ENCODE measurements around the gene NPIPA8.
"Not testable (repeated sequence)": the region's sequence is repeated elsewhere in the genome, so short reads cannot be mapped to it uniquely, and the experiment has no call there.

Gene NPIPA8

GRCh38 chr16:18336636-18337035 lies at the start of gene NPIPA8:
NPIPA8 (minus strand) TSS chr16:18336736; CDS start chr16:18332662, 4,074 bp downstream.
- not testable (repeated sequence) for DNase-seq

GRCh38 chr16:18385285-18385684 lies 48.7 kb upstream of the NPIPA8 start:
- DNase-seq: not testable (repeated sequence)

- not testable (repeated sequence) for DNase-seq
Observed at GRCh38 chr16:18384869-18385268, 48.3 kb upstream of the NPIPA8 start.

- DNase-seq: not testable (repeated sequence)
Observed at GRCh38 chr16:18384098-18384636, 47.6 kb upstream of the NPIPA8 start.

GRCh38 chr16:18382696-18383095 lies 46.2 kb upstream of the NPIPA8 start:
- not testable (repeated sequence) for DNase-seq

GRCh38 chr16:18347742-18348141 lies 11.2 kb upstream of the NPIPA8 start:
- DNase-seq: not testable (repeated sequence)

- not testable (repeated sequence) for DNase-seq
Observed at GRCh38 chr16:18346993-18347392, 10.5 kb upstream of the NPIPA8 start.

GRCh38 chr16:18344634-18345033 lies 8.1 kb upstream of the NPIPA8 start:
- not testable (repeated sequence) for DNase-seq

GRCh38 chr16:18341986-18342385 lies 5.5 kb upstream of the NPIPA8 start:
- not testable (repeated sequence) for DNase-seq

- not testable (repeated sequence) for DNase-seq
Observed at GRCh38 chr16:18341417-18341960, 5.0 kb upstream of the NPIPA8 start.

- DNase-seq: not testable (repeated sequence)
Observed at GRCh38 chr16:18339210-18339609, 2.7 kb upstream of the NPIPA8 start.

GRCh38 chr16:18311811-18312210 lies 24.7 kb downstream of the NPIPA8 start:
- not testable (repeated sequence) for DNase-seq

GRCh38 chr16:18309159-18309558 lies 27.4 kb downstream of the NPIPA8 start:
- DNase-seq: not testable (repeated sequence)

- DNase-seq: not testable (repeated sequence)
Observed at GRCh38 chr16:18307241-18307640, 29.3 kb downstream of the NPIPA8 start.

- DNase-seq: not testable (repeated sequence)
Observed at GRCh38 chr16:18306066-18306465, 30.5 kb downstream of the NPIPA8 start.

- DNase-seq: not testable (repeated sequence)
Observed at GRCh38 chr16:18303059-18303706, 33.4 kb downstream of the NPIPA8 start.

- not testable (repeated sequence) for DNase-seq
Observed at GRCh38 chr16:18297714-18298113, 38.8 kb downstream of the NPIPA8 start.

- not testable (repeated sequence) for DNase-seq
Observed at GRCh38 chr16:18296931-18297330, 39.6 kb downstream of the NPIPA8 start.

- not testable (repeated sequence) for DNase-seq
Observed at GRCh38 chr16:18294371-18294770, 42.2 kb downstream of the NPIPA8 start.

- not testable (repeated sequence) for DNase-seq
Observed at GRCh38 chr16:18293337-18293956, 43.1 kb downstream of the NPIPA8 start.

- not testable (repeated sequence) for DNase-seq
Observed at GRCh38 chr16:18290959-18291358, 45.6 kb downstream of the NPIPA8 start.

- not testable (repeated sequence) for DNase-seq
Observed at GRCh38 chr16:18286342-18286741, 50.2 kb downstream of the NPIPA8 start.

GRCh38 chr16:18280319-18280718 lies 56.2 kb downstream of the NPIPA8 start:
- not testable (repeated sequence) for DNase-seq

GRCh38 chr16:18276756-18277155 lies 59.8 kb downstream of the NPIPA8 start:
- not testable (repeated sequence) for DNase-seq
